CD4-positive, alpha-beta T cell treated with Interleukin-4 for 1 hour (primary cell): ENCODE data around the gene PDRG1.
"Not testable (repeated sequence)": the region's sequence is repeated elsewhere in the genome, so short reads cannot be mapped to it uniquely, and the experiment has no call there.

ENCODE experiments used
- DNase-seq, 2 donors: peaks; one replicate each; pipeline ENCODE4 v3.0.0-alpha.2; 2020 to 2022

The PDRG1 gene

GRCh38 chr20:31925631-31926030, 26.2 kb downstream of the PDRG1 start:
- no peak for DNase-seq

GRCh38 chr20:31924561-31924960, 27.3 kb downstream of the PDRG1 start:
- no peak for DNase-seq

GRCh38 chr20:31923388-31924331, 28.2 kb downstream of the PDRG1 start:
- no peak for DNase-seq

- DNase-seq = no peak
These were observed 29.3 kb downstream of the PDRG1 start for GRCh38 chr20:31922588-31922987.

GRCh38 chr20:31922181-31922580, 29.7 kb downstream of the PDRG1 start:
- no peak for DNase-seq

- DNase-seq = not testable (repeated sequence)
These were observed 30.4 kb downstream of the PDRG1 start for GRCh38 chr20:31921480-31921879.

GRCh38 chr20:31920275-31920855, 31.5 kb downstream of the PDRG1 start:
- DNase-seq = no peak

GRCh38 chr20:31919410-31920155, 32.3 kb downstream of the PDRG1 start:
- no peak for DNase-seq

GRCh38 chr20:31918466-31919105, 33.3 kb downstream of the PDRG1 start:
- DNase-seq = no peak

- not testable (repeated sequence) for DNase-seq
These were observed 33.9 kb downstream of the PDRG1 start for GRCh38 chr20:31917962-31918412.

- no peak for DNase-seq
These were observed 35.1 kb downstream of the PDRG1 start for GRCh38 chr20:31916708-31917107.

GRCh38 chr20:31915491-31916280, 36.2 kb downstream of the PDRG1 start:
- no peak for DNase-seq

- no peak for DNase-seq
These were observed 37.7 kb downstream of the PDRG1 start for GRCh38 chr20:31914170-31914569.

- DNase-seq = no peak
These were observed 38.3 kb downstream of the PDRG1 start for GRCh38 chr20:31913431-31914157.

- DNase-seq = no peak
These were observed 41.6 kb downstream of the PDRG1 start for GRCh38 chr20:31910071-31910803.

GRCh38 chr20:31909253-31910070, 42.4 kb downstream of the PDRG1 start:
- DNase-seq = no peak

GRCh38 chr20:31908424-31908823, 43.4 kb downstream of the PDRG1 start:
- no peak for DNase-seq

- no peak for DNase-seq
These were observed 43.8 kb downstream of the PDRG1 start for GRCh38 chr20:31908016-31908415.

- DNase-seq = no peak
These were observed 44.8 kb downstream of the PDRG1 start for GRCh38 chr20:31907046-31907445.

- no peak for DNase-seq
These were observed 45.8 kb downstream of the PDRG1 start for GRCh38 chr20:31906001-31906400.
